Subcutaneous adipose tissue (tissue), 4 donors: ENCODE data around the gene METTL25B. TPM values are rescaled to one million over a fixed set of nuclear protein-coding genes. Genes with fewer than 3 reads are reported as not detected.

Experiments used
- total RNA-seq, 4 donors: library from RNA; depleted of rRNA; stranded (reverse); fragments of >200 nt; gene quantifications; one replicate each; pipeline ENCODE4 v1.1.0, GENCODE V29; 2016
- TF ChIP-seq, protein P1 (sequence below): fragments of 450-650 bp; IDR thresholded peaks from one replicate; pipeline ENCODE4 v1.5.1; 2016; ENCODE audit warnings: low read depth, mild to moderate bottlenecking, control low read depth, antibody characterized with exemption, moderate library complexity

The METTL25B gene
- total RNA-seq, 4 donors from 2014 or later = 20.5 to 29.2 (median 23.0) TPM

DNA sequence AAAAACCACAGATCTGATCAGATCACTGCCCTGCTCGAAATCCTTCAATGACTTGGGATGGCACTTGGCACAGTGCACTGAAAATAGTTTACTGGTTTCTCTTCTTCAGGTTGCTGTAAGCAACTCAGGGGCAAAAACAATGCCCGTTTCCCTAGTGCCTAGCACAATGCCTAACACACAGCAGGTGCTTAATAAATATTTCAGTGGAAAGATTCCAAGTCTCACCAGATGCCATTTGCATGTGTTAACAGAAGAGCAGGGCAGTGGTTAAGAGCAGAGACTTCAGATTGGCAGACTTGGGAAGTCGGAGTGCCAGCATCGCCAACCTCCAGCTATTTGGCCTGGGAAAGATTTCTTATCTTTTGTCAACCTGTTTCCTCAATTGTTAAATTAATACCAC, 10.9 kb upstream of the METTL25B start:
- TF ChIP-seq, protein P1, sequence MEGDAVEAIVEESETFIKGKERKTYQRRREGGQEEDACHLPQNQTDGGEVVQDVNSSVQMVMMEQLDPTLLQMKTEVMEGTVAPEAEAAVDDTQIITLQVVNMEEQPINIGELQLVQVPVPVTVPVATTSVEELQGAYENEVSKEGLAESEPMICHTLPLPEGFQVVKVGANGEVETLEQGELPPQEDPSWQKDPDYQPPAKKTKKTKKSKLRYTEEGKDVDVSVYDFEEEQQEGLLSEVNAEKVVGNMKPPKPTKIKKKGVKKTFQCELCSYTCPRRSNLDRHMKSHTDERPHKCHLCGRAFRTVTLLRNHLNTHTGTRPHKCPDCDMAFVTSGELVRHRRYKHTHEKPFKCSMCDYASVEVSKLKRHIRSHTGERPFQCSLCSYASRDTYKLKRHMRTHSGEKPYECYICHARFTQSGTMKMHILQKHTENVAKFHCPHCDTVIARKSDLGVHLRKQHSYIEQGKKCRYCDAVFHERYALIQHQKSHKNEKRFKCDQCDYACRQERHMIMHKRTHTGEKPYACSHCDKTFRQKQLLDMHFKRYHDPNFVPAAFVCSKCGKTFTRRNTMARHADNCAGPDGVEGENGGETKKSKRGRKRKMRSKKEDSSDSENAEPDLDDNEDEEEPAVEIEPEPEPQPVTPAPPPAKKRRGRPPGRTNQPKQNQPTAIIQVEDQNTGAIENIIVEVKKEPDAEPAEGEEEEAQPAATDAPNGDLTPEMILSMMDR = no peak

DNA sequence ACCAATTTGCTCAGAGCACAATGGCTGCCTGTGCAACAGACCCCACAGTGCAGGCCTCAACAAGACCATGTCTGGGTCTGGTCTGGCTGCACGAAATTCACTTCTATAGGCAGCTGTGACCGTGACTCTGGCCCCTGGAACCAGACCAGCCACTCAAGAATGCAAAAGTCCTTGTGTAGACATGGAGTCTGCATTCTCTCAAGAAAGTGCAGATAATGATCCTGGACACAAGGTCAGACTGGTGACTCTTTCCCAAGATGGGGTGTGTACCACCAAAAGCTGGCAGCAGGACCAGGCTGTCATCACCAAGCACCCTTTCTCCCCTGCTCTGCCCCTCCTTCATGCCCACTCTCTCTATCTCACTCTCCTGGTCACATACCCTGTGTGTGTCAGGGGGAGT, 7.1 kb upstream of the METTL25B start:
- TF ChIP-seq, protein P1 = no peak

DNA sequence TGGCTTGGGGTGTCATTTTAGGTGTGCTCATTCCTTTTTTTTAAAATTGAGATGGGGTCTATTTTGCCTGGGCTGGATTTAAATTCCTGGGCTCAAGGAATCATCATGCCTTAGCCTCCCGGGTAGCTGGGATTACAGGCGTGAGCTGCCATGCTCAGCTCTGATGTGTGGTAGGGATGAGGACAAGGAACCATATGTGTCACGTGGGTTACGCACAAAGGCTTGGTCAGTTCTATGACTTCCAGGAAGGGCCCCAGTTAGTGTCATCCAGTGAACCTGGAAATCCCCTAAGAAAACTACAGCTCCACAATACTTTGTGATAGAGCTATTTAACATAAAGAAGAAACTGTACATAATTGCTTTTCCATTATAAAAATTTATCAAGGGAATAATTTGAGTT, 6.7 kb upstream of the METTL25B start:
- TF ChIP-seq, protein P1 = no peak

DNA sequence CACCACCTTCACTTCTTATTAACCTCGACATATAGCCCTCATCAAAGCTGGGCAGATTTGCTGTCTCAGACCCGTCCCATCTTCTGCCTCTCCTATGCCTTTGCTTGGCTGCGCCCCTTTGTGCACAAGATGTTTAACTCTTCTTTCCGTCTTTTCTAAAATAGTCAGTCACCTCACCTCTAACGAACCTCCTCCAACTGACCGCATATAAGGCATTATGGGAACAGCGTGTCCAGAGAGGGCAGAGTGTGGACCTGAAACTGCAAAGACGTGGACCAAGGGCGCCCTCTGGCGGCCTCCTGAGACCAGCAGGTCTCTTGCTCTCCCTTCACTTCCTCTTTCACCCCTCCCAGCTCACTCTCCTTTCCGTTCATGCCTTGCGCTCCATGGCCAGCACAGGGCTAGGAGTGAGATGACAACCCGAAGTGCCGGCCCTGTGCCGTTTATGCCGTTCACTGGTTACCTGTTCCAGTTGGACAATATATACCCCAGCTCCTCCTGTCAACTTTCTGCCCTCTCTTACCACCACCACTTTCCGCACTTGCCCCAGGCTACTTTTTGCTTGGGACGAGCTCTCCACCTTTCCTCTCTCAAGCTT, 2.5 kb upstream of the METTL25B start:
- TF ChIP-seq, protein P1 = no peak

DNA sequence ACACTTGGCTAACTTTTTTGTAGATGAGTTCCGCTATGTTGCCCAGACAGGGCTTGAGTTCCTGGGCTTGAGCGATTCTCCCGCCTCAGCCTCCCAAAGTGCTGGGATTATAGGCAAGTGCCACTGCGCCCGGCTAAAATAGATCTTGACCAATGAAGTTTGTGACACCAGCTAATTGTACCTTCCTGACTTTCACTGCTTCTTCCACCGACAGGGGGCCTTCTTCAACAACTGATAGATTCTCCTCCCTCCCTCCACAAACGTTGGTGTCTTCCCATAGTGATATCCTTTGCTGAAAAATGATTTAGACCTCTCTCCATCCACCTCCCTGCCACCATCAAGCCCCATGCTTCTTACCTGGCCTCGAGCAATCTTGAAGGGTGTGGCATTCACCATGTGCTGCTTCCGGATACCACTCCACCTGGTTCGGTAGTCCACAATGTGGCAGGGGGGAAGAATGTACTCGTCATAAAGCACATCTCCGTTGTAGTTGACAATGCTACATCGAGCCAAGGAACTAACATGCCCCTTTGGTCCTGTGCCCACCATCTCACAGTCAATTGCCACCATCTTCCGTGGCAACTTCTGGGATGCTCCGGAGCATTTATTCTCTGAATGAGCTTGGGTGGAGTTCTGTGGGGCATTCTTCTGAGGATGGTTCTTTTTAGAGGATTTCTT, 1.6 kb upstream of the METTL25B start:
- TF ChIP-seq, protein P1 = no peak

DNA sequence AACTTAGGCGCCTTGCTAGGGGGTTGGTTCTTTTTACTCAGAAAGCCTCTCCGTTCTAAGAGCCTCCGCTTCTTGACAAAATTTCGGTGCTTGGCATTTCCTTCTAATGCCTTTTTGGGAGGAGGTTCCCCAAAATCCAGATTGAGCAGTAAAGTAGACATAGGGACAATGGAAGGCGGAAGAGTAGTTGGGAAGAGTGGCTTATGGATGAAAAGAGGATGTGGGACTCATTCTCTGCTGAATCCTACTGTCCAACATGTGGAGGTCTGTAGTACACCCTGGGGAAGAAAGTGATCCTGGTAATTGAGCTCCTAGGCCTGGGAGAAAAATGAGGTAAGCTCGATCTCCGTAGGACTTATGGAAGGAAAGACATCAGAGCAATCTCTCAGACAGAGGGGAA, 777 bp upstream of the METTL25B start:
- TF ChIP-seq, protein P1 = no peak

DNA sequence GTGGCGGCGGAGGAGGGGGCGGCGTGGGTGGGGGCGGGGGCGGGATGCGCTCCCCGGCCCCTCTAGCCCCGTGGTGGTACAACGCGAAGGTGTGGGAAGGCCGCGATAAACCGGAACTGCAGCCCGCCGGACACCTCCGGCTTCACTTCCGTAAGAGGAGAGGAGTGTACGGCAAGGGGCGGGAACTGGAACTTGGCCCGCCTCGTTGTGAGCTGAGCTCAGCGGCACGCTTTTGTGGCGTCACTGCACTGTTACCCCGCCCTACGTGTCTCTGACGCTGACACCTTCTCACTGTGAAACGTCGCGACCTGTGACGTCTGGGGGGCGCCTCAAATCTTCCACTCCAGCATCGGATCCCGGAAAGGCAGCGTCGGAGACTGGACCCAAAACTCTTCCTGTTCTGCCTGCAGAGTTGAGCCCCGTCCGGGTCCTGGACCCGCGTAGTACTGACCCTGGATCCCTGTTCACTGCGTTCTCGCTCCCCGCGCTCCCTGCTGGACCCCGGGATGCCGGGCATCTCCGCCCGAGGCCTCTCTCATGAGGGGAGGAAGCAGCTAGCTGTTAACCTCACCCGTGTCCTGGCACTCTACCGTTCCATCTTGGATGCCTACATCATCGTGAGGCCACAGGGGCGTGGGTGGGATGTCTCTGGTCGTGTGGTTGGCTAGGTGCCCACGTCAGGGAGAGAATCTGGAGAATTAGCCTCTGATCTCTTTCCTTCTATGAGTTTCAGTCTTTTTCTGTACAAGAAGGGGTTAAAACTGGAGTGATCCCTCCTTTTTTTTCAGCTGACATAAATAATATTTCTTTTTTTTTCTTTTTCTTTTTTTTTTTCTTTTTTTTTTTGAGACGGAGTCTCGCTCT, 562 bp downstream of the METTL25B start, which contains the start of gene ISG20L2:
Gene ISG20L2, minus strand, starts transcription at position 168 of the 864 bp plus-strand sequence. CDS start 1,114 bp downstream, outside the sequence.
- TF ChIP-seq, protein P1 = no peak
